Measurements from ENCODE around the gene ORAI3. TPM values are rescaled to one million over a fixed set of nuclear protein-coding genes. Genes with fewer than 3 reads are reported as not detected.

ORAI3 gene
- total RNA-seq, 1 experiment from 2014 or later: 5.7 TPM

DNA sequence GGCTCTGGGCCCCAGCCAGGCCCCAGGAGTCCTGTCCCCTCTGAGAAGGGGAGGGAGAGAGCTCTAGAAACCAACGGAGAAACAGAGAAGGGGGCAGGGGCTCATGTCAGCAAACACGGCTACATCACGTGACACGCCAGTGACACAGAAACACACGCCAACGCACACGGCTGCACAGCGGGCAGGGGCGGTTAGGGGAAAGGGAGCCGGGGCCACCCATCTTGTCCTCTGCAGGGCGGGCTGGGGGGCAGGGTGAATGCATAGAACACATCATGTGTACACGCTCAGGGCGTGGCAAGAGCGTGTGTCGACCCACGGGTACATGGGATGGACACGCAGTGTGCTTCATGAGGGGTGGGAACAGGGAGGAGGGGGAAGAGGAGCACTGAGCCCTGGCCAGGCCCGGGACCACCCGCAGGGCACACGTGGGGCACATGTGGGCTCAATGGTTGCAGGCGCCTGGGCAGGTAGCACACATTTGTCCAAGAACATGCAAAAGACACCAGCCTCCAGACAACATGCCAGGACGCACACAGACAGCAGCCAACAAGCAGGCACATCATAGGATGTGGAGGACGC lies 40.7 kb downstream of the ORAI3 start:
- H3K4me3 ChIP-seq (ENCODE audit: low read length): no peak overlapping the region
- H3K79me2 ChIP-seq (ENCODE audit: low read length): no peaks in the 10 kb centered on the region
- CTCF ChIA-PET: no interaction called here
- no peaks in the 10 kb centered on the region for H3K9me3 ChIP-seq (ENCODE audit: low read length)
- intact Hi-C loops (cut with micrococcal nuclease): no loop called here
- no peaks in the 10 kb centered on the region for H3F3A ChIP-seq (ENCODE audit: low read length, unreplicated experiment)
- POLR2A ChIA-PET (ENCODE audit: unreplicated experiment): no interaction called here
- H3K9me2 ChIP-seq (replicated peaks; ENCODE audit: low read length): no peaks in the 10 kb centered on the region
- H3K4me2 ChIP-seq (ENCODE audit: low read length): no peak overlapping the region
- H4K20me1 ChIP-seq (ENCODE audit: low read length): no peaks in the 10 kb centered on the region
- H3K27ac ChIP-seq (ENCODE audit: low read length): no peak overlapping the region
- no TSS peak for BruUV-seq (replicated peaks)
- peaks cover 7% of the 10 kb centered on the region; the same call in 1 of the 2 replicates for H3K4me1 ChIP-seq (ENCODE audit: insufficient read depth, low read length)
- TF ChIP-seq EZH2phosphoT487 (IDR thresholded peaks at IDR 0.05; ENCODE audit: borderline replicate concordance, low read length): no peak
- TF ChIP-seq EZH2 (IDR thresholded peaks at IDR 0.05; ENCODE audit: low read length, unreplicated experiment): no peak
- TF ChIP-seq, protein P1, sequence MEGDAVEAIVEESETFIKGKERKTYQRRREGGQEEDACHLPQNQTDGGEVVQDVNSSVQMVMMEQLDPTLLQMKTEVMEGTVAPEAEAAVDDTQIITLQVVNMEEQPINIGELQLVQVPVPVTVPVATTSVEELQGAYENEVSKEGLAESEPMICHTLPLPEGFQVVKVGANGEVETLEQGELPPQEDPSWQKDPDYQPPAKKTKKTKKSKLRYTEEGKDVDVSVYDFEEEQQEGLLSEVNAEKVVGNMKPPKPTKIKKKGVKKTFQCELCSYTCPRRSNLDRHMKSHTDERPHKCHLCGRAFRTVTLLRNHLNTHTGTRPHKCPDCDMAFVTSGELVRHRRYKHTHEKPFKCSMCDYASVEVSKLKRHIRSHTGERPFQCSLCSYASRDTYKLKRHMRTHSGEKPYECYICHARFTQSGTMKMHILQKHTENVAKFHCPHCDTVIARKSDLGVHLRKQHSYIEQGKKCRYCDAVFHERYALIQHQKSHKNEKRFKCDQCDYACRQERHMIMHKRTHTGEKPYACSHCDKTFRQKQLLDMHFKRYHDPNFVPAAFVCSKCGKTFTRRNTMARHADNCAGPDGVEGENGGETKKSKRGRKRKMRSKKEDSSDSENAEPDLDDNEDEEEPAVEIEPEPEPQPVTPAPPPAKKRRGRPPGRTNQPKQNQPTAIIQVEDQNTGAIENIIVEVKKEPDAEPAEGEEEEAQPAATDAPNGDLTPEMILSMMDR (conservative IDR thresholded peaks at IDR 0.05; ENCODE audit: low read depth, low read length): no peak
- H3K9ac ChIP-seq (ENCODE audit: low read length): no peak overlapping the region
- no peaks in the 10 kb centered on the region for H3K27me3 ChIP-seq (ENCODE audit: low read length)
- no peak for ATAC-seq
- H3K36me3 ChIP-seq (ENCODE audit: low read depth, low read length): no peaks in the 10 kb centered on the region
- no peak for DNase-seq
- no peak overlapping the region for H2AFZ ChIP-seq (ENCODE audit: low read length)

DNA sequence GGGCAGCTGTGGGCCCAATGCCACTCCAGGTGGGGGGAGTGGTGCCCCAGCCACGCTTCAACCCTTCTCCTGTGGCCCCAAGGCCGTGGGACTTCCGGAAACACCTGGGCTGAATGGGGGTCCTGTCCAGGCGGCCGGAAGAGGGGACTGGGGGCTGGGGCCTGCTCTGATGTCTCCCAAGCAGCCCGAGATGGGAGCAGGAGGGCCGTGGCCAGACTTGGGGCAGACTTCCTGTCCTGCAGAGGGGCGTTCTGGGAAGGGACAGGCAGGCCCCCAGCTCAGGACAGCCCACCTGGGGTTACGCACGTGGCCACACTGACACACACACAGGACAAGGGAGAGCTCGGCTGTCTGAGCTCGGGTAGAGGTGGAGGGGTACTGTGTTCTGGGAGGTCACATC lies 41.2 kb downstream of the ORAI3 start:
- H3K9me3 ChIP-seq (ENCODE audit: low read length): no peaks in the 10 kb centered on the region
- no peak for ATAC-seq
- no peak overlapping the region for H3K27ac ChIP-seq (ENCODE audit: low read length)
- no peak overlapping the region for H2AFZ ChIP-seq (ENCODE audit: low read length)
- H3K4me3 ChIP-seq (ENCODE audit: low read length): no peak overlapping the region
- no peaks in the 10 kb centered on the region for H3K9me2 ChIP-seq (replicated peaks; ENCODE audit: low read length)
- peaks cover 6% of the 10 kb centered on the region; the same call in 1 of the 2 replicates for H3K4me1 ChIP-seq (ENCODE audit: insufficient read depth, low read length)
- intact Hi-C loops (cut with micrococcal nuclease): no loop called here
- no TSS peak for BruUV-seq (replicated peaks)
- no peaks in the 10 kb centered on the region for H3K79me2 ChIP-seq (ENCODE audit: low read length)
- H3K9ac ChIP-seq (ENCODE audit: low read length): no peak overlapping the region
- ChIA-PET CTCF (no interaction called here), POLR2A (ENCODE audit: unreplicated experiment) (no interaction called here)
- no peak for DNase-seq
- H3F3A ChIP-seq (ENCODE audit: low read length, unreplicated experiment): no peaks in the 10 kb centered on the region
- TF ChIP-seq EZH2phosphoT487 (IDR thresholded peaks at IDR 0.05; ENCODE audit: borderline replicate concordance, low read length) (no peak), EZH2 (IDR thresholded peaks at IDR 0.05; ENCODE audit: low read length, unreplicated experiment) (no peak)
- TF ChIP-seq, protein P1 (conservative IDR thresholded peaks at IDR 0.05; ENCODE audit: low read depth, low read length): no peak
- H4K20me1 ChIP-seq (ENCODE audit: low read length): no peaks in the 10 kb centered on the region
- H3K36me3 ChIP-seq (ENCODE audit: low read depth, low read length): no peaks in the 10 kb centered on the region
- no peak overlapping the region for H3K4me2 ChIP-seq (ENCODE audit: low read length)
- H3K27me3 ChIP-seq (ENCODE audit: low read length): no peaks in the 10 kb centered on the region

DNA sequence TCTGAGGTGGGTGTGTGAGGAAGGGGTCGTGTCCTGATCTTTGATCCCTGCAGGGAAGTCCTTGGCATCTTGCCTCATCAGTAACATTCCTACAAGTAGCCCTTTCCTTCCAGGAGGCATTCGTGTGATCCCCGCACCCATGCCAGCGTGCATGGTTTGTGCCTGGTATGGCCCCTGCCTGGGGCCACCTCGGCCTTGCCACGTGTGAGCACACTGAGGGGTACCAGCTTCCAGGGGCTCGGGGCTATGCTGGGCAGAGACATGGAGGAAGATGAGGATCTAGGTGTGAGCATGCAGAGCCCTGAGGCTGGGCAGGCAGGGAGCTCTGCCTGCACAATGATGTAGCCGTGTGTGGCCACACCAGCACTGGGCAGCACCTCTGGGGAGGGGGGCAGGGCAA lies 42.2 kb downstream of the ORAI3 start:
- Histone ChIP-seq H3K9me3 (ENCODE audit: low read length) (no peaks in the 10 kb centered on the region), H2AFZ (ENCODE audit: low read length) (no peak overlapping the region), H3K4me3 (ENCODE audit: low read length) (no peak overlapping the region), H3K36me3 (ENCODE audit: low read depth, low read length) (no peaks in the 10 kb centered on the region), H3K79me2 (ENCODE audit: low read length) (no peaks in the 10 kb centered on the region), H3K9ac (ENCODE audit: low read length) (no peak overlapping the region), H3K4me2 (ENCODE audit: low read length) (no peak overlapping the region), H3K27me3 (ENCODE audit: low read length) (no peaks in the 10 kb centered on the region), H3K27ac (ENCODE audit: low read length) (no peak overlapping the region), H3K9me2 (replicated peaks; ENCODE audit: low read length) (no peaks in the 10 kb centered on the region), H4K20me1 (ENCODE audit: low read length) (no peaks in the 10 kb centered on the region), H3F3A (ENCODE audit: low read length, unreplicated experiment) (no peaks in the 10 kb centered on the region), H3K4me1 (ENCODE audit: insufficient read depth, low read length) (no peaks in the 10 kb centered on the region; the same call in 1 of the 2 replicates)
- DNase-seq: no peak
- no peak for ATAC-seq
- intact Hi-C loops (cut with micrococcal nuclease): no loop called here
- POLR2A ChIA-PET (ENCODE audit: unreplicated experiment): no interaction called here
- TF ChIP-seq, protein P1 (conservative IDR thresholded peaks at IDR 0.05; ENCODE audit: low read depth, low read length): no peak
- TF ChIP-seq EZH2 (IDR thresholded peaks at IDR 0.05; ENCODE audit: low read length, unreplicated experiment) (no peak), EZH2phosphoT487 (IDR thresholded peaks at IDR 0.05; ENCODE audit: borderline replicate concordance, low read length) (no peak)
- CTCF ChIA-PET: no interaction called here
- BruUV-seq (replicated peaks): no TSS peak
